ENCODE results near the gene SKIC3.

SKIC3 gene

DNA sequence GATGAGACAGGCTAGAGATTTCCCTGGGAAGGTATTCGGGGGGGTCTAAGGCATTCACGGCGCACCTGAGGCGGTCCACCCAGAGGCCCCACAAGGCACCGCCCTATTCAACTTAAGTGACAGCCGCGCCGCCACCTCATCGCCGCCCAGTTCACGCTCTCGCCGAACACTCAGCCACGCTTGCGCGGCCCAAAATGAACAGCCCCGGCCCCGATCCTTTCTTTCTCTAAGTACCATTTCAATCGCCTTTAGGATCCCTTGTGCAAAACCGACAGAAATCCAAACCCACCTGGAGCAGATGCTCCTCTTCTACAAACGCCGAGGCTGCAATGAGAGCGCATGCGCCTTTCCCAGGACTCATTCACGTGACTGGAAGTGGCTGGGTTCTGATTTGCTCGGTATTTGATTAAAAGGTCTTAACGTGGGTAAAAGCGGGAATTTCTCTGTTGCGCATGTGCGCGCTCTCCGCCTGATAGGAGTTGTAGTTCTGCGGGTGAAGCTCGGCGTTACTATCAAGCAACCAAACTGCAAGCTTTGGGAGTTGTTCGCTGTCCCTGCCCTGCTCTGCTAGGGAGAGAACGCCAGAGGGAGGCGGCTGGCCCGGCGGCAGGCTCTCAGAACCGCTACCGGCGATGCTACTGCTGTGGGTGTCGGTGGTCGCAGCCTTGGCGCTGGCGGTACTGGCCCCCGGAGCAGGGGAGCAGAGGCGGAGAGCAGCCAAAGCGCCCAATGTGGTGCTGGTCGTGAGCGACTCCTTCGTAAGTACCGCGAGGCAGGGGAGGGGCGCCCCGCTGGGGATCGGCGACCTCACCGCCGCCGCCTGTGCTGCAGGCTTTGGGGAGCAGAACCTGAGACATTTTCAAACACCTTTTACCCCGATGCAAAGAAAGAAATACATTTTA lies at the start of gene SKIC3, which contains the start of gene ARSK:
SKIC3 (minus strand) TSS at position 331 of the 902 bp plus-strand sequence. CDS start 7,827 bp downstream, outside the sequence.
ARSK (plus strand) TSS at position 455 of the 902 bp plus-strand sequence; CDS start at position 633, 178 bp downstream.
- DNase-seq (ENCODE audit: low read depth) = peak; percentile 98

GRCh38 chr5:95600557-95600956 lies 45.8 kb upstream of the SKIC3 start:
- DNase-seq (ENCODE audit: low read depth) = no peak

- no peak for DNase-seq (ENCODE audit: low read depth)
These were observed 44.5 kb upstream of the SKIC3 start for GRCh38 chr5:95599252-95599651.

DNA sequence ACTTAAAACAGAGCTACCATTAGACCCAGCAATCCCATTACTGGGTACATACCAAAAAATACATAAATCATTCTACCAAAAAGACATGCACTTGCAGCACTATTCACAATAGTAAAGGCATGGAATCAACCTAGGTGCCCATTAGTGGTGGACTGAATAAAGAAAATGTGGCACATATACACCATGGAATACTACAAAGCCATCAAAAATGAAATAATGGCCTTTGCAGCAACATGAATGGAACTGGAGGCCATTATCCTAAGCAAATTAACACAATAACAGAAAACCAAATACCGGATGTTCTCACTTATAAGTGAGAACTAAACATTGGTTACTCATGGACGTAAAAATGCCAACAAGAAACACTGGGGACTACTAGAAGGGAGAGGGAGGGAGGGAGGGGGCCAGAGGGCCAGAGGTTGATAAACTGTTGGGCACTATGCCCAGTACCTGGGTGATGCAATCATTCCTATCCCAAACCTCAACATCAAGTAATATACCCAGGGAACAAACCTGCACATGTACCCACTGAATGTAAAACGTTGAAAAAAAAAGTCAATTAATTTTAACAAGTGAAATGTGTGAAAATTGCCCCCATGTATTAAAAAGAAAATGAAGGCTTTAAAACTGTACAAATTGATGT lies 40.6 kb upstream of the SKIC3 start:
- no peak for DNase-seq (ENCODE audit: low read depth)

- peak; percentile 84 for DNase-seq (ENCODE audit: low read depth)
These were observed 36.7 kb upstream of the SKIC3 start for GRCh38 chr5:95591490-95591901.

- DNase-seq (ENCODE audit: low read depth) = no peak
These were observed 36.1 kb upstream of the SKIC3 start for GRCh38 chr5:95590880-95591279.

GRCh38 chr5:95583992-95584391 lies 29.2 kb upstream of the SKIC3 start:
- no peak for DNase-seq (ENCODE audit: low read depth)

GRCh38 chr5:95581576-95581975 lies 26.8 kb upstream of the SKIC3 start:
- no peak for DNase-seq (ENCODE audit: low read depth)

GRCh38 chr5:95572016-95572415 lies 17.2 kb upstream of the SKIC3 start:
- no peak for DNase-seq (ENCODE audit: low read depth)

DNA sequence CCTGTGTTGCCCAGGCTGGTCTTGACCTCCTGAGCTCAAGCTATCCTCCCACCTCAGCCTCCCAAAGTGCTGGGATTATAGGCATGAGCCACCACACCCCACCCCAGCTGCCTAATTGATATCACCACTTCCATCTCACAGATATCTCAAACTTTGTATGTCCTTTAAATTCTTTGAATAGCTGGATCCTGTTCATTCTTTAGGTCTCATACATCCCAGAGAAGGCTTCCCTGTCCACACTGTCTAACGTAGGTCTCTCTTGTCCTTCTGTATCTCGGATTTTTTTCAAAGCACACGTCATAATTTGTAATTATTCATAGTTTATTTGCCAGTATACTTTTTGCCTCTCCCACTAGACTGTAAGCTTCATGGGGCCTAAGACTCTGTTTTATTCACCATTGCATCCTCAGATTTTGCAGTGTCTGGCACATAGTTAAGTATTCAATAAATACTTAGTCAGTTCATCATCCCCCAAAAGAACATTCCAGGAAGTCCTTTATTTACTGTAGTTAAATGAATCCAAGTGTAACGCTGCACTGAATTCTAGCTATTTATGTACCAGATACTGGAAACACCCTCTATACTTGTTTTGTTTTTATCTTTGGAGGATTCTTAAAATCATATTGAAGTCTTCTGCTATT lies 10.6 kb upstream of the SKIC3 start:
- DNase-seq (ENCODE audit: low read depth) = no peak

GRCh38 chr5:95564450-95564849 lies 9.7 kb upstream of the SKIC3 start:
- no peak for DNase-seq (ENCODE audit: low read depth)

DNA sequence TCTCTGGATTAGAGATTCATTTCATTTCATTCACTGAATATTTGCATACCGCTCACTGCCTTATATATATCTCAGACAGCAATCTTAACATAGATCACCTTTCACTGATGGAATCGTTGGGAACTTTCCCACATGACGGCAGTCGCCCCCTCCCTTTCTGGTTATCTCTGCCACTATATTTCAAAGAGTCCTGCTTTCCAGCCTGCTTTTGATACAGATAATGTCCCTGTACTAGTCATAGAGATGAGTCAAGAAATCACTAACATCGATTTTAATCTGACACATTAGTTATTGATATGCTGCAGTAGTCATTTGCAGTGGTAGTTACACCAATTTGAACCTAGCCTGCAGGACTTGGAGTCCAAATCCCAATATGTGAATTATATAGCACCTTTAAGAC lies 8.6 kb upstream of the SKIC3 start:
- no peak for DNase-seq (ENCODE audit: low read depth)

DNA sequence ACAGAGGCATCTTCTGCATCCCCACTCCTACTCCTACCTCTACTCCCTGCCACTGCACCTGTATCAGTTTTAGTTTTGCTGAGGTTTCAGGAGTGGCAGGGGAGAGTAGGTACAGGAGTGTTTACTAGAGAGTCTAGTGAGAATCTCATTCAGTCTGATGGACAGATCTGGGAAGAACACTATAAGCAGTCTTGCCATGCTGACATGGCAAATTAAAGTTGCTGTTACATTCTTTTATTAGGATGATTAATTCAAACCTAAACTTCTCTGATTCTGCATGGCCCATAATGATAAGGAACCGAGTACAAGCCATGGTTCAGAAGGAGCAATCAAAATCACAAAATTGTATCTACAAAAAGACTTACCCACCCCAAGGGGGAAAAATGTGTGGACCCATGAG lies 7.5 kb upstream of the SKIC3 start:
- DNase-seq (ENCODE audit: low read depth) = no peak

- no peak for DNase-seq (ENCODE audit: low read depth)
These were observed 3.1 kb upstream of the SKIC3 start for GRCh38 chr5:95557841-95558240.

DNA sequence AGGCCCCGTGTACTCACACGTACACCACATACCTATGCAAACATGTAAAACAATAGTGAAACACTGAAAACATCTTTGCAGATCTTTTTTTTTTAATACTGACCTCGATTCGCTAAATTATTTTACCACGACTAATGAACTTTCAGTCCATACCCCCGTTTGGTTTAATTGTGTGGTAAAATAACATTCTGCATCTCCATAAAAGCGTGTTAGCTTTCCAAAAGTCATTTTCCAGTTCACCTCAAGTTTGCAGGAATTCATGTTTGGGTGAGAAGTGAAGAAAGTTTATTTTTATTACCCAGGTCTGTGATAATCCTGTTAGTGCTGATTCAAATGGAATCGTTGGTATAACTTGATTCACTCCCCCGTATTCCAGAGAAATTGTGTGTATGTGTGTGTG lies 776 bp upstream of the SKIC3 start:
- peak; percentile 15 for DNase-seq (ENCODE audit: low read depth)

DNA sequence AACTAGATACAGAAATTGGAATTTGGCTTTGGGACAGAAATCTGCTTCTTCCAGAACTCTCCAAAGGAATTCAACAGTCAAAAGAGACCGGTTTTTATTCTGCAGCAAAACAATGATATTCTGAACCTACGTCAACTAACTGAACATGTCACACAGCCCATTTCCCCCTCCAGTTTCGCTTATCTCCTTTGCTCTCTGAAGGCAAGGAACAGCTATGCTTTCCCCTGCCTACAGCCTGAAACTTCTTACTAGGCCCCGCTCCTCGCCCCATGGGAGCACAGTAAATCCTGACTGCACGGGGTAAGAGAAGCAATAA lies 488 bp downstream of the SKIC3 start:
- no peak for DNase-seq (ENCODE audit: low read depth)

DNA sequence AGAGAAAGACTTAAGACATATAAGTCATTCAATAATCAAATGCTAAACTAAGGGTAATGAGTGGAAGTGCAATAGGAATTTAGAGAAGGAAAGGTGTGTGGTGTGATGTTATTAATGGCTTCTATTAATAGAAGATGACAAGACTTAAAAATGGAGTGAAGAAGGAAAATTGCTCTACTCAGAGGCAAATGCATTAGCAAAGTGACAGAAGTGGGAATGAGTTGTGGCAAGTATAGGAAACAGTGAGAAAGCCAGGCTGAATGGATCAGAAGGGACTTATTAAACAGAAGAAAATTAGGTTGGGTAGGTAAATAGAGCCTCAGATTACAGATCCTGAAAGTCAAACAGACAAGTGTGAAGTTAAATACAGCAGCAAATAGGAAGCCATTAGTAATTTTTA lies 5.7 kb downstream of the SKIC3 start:
- no peak for DNase-seq (ENCODE audit: low read depth)

GRCh38 chr5:95543017-95543705 lies 11.6 kb downstream of the SKIC3 start:
- no peak for DNase-seq (ENCODE audit: low read depth)

DNA sequence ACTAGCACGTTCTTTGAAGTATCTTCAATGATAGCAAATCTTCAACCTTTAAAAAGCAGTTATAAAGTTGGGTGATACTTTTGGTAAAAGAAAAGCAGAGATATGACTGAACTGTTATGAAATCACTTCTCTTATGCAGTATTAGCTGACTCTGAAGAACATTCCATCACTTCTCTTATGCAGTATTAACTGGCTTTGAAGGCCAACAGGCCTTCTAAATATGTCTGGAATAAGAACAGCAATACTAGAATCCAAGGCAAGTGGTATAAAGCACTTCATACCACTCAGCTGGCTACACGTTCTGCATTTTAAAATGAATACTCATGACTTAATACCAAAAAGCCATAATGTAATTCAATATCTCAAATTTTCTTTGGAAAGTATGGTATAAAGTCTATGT lies 17.3 kb downstream of the SKIC3 start:
- DNase-seq (ENCODE audit: low read depth) = no peak

DNA sequence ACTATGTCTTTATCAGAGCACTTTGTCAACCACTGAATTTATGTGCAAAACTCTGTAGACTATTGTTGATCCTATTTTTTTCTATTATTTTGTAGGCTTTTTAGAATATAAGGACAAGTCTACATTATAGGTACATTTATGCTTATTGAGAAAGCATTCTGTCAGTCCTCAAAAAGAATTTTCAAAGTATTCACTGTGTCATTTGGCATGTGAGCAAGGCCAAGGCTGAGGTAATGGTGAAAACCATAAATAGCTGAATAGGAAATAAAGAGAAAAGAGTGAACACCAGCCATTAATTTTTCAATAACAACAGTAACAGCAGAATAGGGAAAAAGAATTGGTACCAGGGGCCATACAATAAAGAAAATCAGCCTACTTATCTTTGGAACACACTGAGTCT lies 21.0 kb downstream of the SKIC3 start:
- DNase-seq (ENCODE audit: low read depth) = no peak

GRCh38 chr5:95533106-95533505 lies 21.7 kb downstream of the SKIC3 start:
- DNase-seq (ENCODE audit: low read depth) = no peak

DNA sequence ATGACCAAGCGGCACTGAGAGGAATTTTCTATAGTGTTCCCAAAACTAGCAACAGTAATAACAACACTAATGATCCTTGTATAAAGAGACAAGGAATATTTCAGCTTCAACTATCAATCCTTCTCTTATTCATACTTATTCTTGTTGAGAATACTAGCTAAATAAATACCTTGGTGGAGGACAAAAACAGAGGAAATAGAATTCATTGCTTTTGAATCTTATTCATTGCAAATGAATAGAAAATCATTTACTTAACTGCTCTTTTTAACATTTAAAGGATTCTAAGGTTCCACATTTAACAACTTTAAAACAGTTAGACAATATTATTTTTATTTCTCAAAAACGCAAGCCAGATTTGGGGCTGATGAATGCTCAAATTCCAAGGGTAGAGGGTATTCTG lies 22.4 kb downstream of the SKIC3 start:
- no peak for DNase-seq (ENCODE audit: low read depth)
